HUES48 (cell line): ENCODE results near the gene PPP2R3B.
"Not testable (repeated sequence)": the region's sequence is repeated elsewhere in the genome, so short reads cannot be mapped to it uniquely, and the experiment has no call there.

Experiments used
- H3K27ac ChIP-seq: one replicate; pipeline ENCODE4 v1.7.0; 2013; ENCODE audit warnings: low read depth, low read length, inconsistent platforms
- H3K27me3 ChIP-seq: 2 replicates; pipeline ENCODE4 v1.6.1; 2013; ENCODE audit warnings: mild to moderate bottlenecking, low read length; ENCODE audit not compliant: control insufficient read depth, insufficient read depth
- H3K36me3 ChIP-seq: 2 replicates; pipeline ENCODE4 v1.6.1; 2013; ENCODE audit warnings: low read length; ENCODE audit not compliant: control insufficient read depth, insufficient read depth
- H3K4me1 ChIP-seq: 2 replicates; pipeline ENCODE4 v1.6.1; 2013; ENCODE audit warnings: mild to moderate bottlenecking, low read length; ENCODE audit not compliant: control insufficient read depth, insufficient read depth
- H3K4me3 ChIP-seq: 2 replicates; pipeline ENCODE4 v1.5.1; 2013; ENCODE audit warnings: mild to moderate bottlenecking, low read depth, low read length
- H3K9ac ChIP-seq: 2 replicates; pipeline ENCODE4 v1.6.1; 2013; ENCODE audit warnings: mild to moderate bottlenecking, low read depth, low read length, moderate library complexity
- H3K9me3 ChIP-seq: 2 replicates; pipeline ENCODE4 v1.6.1; 2013; ENCODE audit warnings: low read length; ENCODE audit not compliant: control insufficient read depth, insufficient read depth

Gene PPP2R3B

GRCh38 chrX:386768-387575 is at the start of gene PPP2R3B:
Gene PPP2R3B (minus strand): TSS chrX:386907. CDS start chrX:386691, 216 bp downstream.
- H3K4me1 ChIP-seq = no peaks in the 10 kb centered on the region
- H3K4me3 ChIP-seq = peak within 1 kb of the TSS; percentile 75
- no peaks in the 10 kb centered on the region for H3K27me3 ChIP-seq
- no peaks in the 10 kb centered on the region for H3K9me3 ChIP-seq
- peak within 1 kb of the TSS; percentile 98 for H3K9ac ChIP-seq
- peaks cover 12% of the 10 kb centered on the region for H3K36me3 ChIP-seq
- H3K27ac ChIP-seq = peak within 1 kb of the TSS; percentile 93

- H3K27me3 ChIP-seq = peaks cover 5% of the 10 kb centered on the region; the same call in 1 of the 2 replicates
Observed at GRCh38 chrX:435536-436122, 48.9 kb upstream of the PPP2R3B start.

GRCh38 chrX:434946-435345 is 48.2 kb upstream of the PPP2R3B start:
- H3K36me3 ChIP-seq = no peaks in the 10 kb centered on the region
- no peaks in the 10 kb centered on the region for H3K9me3 ChIP-seq
- no peak overlapping the region for H3K27ac ChIP-seq
- H3K4me1 ChIP-seq = peaks cover 4% of the 10 kb centered on the region; the same call in 1 of the 2 replicates
- H3K27me3 ChIP-seq = peaks cover 5% of the 10 kb centered on the region; the same call in 1 of the 2 replicates
- H3K4me3 ChIP-seq = no peak overlapping the region
- no peak overlapping the region for H3K9ac ChIP-seq

More at GRCh38 chrX:435536-436122, 48.9 kb upstream of the PPP2R3B start:
- Histone ChIP-seq H3K36me3 (no peaks in the 10 kb centered on the region), H3K4me3 (no peak overlapping the region), H3K9ac (no peak overlapping the region), H3K9me3 (no peaks in the 10 kb centered on the region), H3K4me1 (peaks cover 4% of the 10 kb centered on the region; the same call in 1 of the 2 replicates), H3K27ac (no peak overlapping the region)

- H3K36me3 ChIP-seq = no peaks in the 10 kb centered on the region
- no peak overlapping the region for H3K27ac ChIP-seq
- H3K4me1 ChIP-seq = peaks cover 4% of the 10 kb centered on the region; the same call in 1 of the 2 replicates
- H3K27me3 ChIP-seq = peaks cover 8% of the 10 kb centered on the region; the same call in 1 of the 2 replicates
- H3K4me3 ChIP-seq = no peak overlapping the region
- no peak overlapping the region for H3K9ac ChIP-seq
- H3K9me3 ChIP-seq = no peaks in the 10 kb centered on the region
Observed at GRCh38 chrX:433771-434170, 47.1 kb upstream of the PPP2R3B start.

GRCh38 chrX:432666-433065 is 46.0 kb upstream of the PPP2R3B start:
- H3K27me3 ChIP-seq = peaks cover 18% of the 10 kb centered on the region
- not testable (repeated sequence) for H3K4me3 ChIP-seq, H3K9me3 ChIP-seq, H3K4me1 ChIP-seq, H3K9ac ChIP-seq, H3K27ac ChIP-seq, H3K36me3 ChIP-seq

GRCh38 chrX:431492-432111 is 44.9 kb upstream of the PPP2R3B start:
- Histone ChIP-seq H3K27me3 (peaks cover 22% of the 10 kb centered on the region), H3K4me3 (no peak overlapping the region), H3K9me3 (no peaks in the 10 kb centered on the region), H3K36me3 (no peaks in the 10 kb centered on the region), H3K9ac (no peak overlapping the region), H3K27ac (no peak overlapping the region), H3K4me1 (no peaks in the 10 kb centered on the region)

- Histone ChIP-seq H3K27me3 (peaks cover 18% of the 10 kb centered on the region), H3K4me3 (no peak overlapping the region), H3K27ac (no peak overlapping the region), H3K4me1 (no peaks in the 10 kb centered on the region), H3K9ac (no peak overlapping the region), H3K36me3 (no peaks in the 10 kb centered on the region), H3K9me3 (no peaks in the 10 kb centered on the region)
Observed at GRCh38 chrX:431056-431455, 44.3 kb upstream of the PPP2R3B start.

- no peaks in the 10 kb centered on the region for H3K9me3 ChIP-seq
- H3K9ac ChIP-seq = no peak overlapping the region
- H3K4me1 ChIP-seq = no peaks in the 10 kb centered on the region
- H3K27me3 ChIP-seq = peaks cover 18% of the 10 kb centered on the region
- H3K4me3 ChIP-seq = no peak overlapping the region
- H3K36me3 ChIP-seq = no peaks in the 10 kb centered on the region
- no peak overlapping the region for H3K27ac ChIP-seq
Observed at GRCh38 chrX:429266-429825, 42.6 kb upstream of the PPP2R3B start.

GRCh38 chrX:427812-428725 is 41.4 kb upstream of the PPP2R3B start:
- H3K4me1 ChIP-seq = no peaks in the 10 kb centered on the region
- H3K27ac ChIP-seq = no peak overlapping the region
- H3K27me3 ChIP-seq = peaks cover 18% of the 10 kb centered on the region
- H3K9me3 ChIP-seq = no peaks in the 10 kb centered on the region
- H3K9ac ChIP-seq = peak overlapping the region; percentile 5; the same call in 1 of the 2 replicates
- H3K4me3 ChIP-seq = peak overlapping the region; percentile 49
- no peaks in the 10 kb centered on the region for H3K36me3 ChIP-seq

- H3K27me3 ChIP-seq = peaks cover 18% of the 10 kb centered on the region
- no peaks in the 10 kb centered on the region for H3K36me3 ChIP-seq
- H3K4me3 ChIP-seq = no peak overlapping the region
- H3K9me3 ChIP-seq = no peaks in the 10 kb centered on the region
- no peak overlapping the region for H3K9ac ChIP-seq
- H3K4me1 ChIP-seq = no peaks in the 10 kb centered on the region
- H3K27ac ChIP-seq = no peak overlapping the region
Observed at GRCh38 chrX:426881-427280, 40.2 kb upstream of the PPP2R3B start.
